HG02840 (cell line): Measurements from ENCODE around the gene TSGA10.
"Not testable (repeated sequence)": the region's sequence is repeated elsewhere in the genome, so short reads cannot be mapped to it uniquely, and the experiment has no call there.

Experiments used
- ATAC-seq: cut with Tn5 transposase; IDR thresholded peaks from one replicate; pipeline ENCODE4 v1.9.1; 2021; ENCODE audit warnings: mild to moderate bottlenecking, moderate library complexity, moderate number of reproducible peaks; ENCODE audit not compliant: unreplicated experiment, low FRiP score

Gene TSGA10

DNA sequence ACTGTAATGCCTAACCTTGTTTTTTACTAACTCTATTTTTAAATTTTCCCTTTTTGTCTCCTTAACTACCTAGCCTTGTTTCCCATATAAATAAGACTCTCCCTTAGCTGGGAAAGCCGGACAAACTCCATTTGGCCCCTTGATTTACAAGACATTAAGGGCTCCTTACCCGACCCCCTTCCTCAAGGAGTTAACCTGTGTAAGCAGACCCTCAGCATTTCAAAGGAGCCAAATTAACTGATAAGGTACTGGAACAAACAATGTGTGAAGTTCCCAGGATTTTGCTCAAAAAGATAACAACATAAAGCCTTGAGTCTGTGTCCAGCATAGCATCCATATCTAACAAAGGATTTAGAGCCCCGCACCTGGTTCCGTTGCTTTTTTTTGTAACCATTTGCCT lies 72.9 kb downstream of the TSGA10 start:
- ATAC-seq: no peak

DNA sequence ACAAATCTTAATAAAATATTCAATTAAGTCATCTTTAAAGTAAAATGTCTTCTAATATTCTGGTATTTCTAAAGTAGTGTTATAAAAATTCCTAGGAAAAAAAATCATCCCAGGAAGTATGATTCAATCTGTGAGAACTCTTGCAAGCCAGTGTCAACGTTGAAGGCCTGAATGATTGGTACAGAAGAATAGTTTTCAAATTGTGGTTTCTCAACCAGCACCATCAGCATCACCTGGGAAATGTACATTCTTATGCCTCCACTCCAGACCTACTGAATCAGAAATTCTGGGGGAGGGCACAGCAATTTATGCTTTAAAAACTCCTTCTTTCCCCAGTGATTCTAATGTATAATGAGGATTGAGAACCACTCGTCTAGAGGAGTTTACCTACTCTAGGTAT lies 75.5 kb downstream of the TSGA10 start:
- ATAC-seq: no peak

DNA sequence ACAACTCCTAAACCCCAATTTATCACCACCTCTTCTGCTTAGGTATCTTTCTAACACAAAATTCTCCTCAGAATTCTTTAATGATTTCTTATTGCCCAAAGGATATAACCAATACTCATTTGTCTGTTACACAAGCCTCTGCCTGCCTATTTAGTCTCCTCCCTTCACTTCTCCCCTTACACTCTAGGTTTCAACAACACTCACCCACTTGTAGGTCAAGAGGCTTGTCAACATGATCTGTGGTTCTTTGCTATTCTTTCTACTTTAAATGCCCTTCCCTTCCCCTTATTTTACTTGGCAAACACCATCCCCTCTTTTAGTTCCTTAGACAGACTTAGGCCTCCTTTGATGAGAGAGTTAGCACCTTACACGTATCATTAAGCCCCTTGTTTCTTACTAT lies 82.2 kb downstream of the TSGA10 start:
- ATAC-seq: no peak

DNA sequence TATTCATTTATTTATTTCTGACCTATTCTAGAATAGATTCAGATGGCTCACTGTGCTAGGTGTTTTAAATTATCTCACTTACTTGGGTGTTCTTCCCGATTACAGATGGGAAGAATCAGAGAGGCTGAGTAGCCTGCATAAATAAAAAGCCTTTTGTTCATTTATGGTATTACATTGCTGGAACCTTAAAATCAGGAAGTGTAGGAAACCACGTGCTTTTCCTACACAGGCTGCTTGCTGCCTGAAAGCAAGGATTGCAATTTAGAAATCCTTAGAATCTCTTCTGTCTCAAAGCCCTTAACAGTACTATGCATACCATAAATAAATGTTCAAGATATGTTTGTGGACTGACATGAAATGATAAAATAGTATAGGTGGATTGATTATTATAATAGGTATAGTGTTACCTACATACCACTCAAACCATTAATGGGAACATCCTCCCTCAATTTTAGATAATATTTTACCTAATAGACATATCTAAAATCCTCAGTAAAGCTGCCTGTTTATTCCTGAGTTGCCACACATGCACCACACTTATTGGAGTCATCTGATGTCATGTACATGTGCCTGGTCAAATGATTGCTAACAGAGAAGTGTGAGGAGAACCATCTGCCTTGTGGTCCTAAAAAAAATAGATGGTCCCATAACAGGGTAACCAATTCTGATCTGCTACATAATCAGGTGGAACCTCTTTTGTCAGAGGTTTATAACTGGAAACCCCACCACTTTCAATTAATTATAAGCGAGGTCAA lies 86.7 kb downstream of the TSGA10 start:
- ATAC-seq: no peak

DNA sequence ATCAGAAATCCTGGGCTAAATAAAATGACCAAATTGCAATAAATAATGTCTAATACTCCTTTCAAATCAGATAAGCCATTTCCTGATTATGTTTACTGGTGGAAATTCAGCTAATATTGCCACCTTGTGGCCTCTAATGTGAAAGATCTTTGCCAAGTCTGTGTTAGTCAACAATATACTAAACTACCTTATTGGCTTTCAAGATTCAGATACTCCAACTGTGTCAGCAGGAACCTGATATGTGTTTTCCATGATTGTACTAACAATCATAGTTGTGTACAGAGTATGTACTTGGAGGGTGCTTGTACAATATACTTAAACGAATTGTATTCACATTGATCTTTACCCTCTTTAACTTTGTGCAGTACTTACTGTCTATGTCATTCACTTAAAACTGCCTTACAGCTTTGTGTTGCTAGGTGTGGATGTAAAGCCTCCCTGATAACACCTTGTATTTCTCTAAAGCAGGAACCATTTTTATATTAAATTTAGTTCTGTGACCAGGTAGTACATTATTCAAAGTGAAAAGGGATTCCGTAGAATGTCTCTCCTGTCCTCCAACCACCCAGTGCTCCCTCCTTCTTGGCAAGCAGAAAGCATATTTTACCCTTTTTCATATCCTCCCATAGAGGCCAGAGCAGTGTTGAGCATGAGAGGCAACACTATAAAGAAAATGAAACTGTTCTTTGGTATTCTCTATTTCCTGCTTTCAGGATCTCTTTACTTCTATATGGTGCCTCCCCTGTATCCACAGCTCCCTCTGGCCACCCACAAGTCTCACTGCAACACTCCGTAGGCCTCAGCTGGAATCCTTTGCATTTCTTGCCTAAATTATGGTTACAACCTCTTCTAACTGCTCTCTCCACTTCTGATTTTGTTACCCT lies 88.4 kb downstream of the TSGA10 start:
- peak; percentile 78 for ATAC-seq

DNA sequence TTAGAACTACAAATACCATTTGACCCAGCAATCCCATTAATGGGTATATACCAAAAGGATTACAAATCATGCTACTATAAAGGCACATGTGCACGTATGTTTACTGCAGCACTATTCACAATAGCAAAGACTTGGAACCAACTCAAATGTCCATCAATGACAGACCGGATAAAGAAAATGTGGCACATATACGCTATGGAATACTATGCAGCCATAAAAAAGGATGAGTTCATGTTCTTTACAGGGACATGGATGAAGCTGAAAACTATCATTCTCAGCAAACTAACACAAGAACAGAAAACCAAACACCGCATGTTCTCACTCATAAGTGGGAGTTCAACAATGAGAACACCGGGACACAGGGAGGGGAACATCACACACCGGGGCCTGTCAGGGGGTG lies 105.6 kb downstream of the TSGA10 start:
- ATAC-seq: not testable (repeated sequence)

DNA sequence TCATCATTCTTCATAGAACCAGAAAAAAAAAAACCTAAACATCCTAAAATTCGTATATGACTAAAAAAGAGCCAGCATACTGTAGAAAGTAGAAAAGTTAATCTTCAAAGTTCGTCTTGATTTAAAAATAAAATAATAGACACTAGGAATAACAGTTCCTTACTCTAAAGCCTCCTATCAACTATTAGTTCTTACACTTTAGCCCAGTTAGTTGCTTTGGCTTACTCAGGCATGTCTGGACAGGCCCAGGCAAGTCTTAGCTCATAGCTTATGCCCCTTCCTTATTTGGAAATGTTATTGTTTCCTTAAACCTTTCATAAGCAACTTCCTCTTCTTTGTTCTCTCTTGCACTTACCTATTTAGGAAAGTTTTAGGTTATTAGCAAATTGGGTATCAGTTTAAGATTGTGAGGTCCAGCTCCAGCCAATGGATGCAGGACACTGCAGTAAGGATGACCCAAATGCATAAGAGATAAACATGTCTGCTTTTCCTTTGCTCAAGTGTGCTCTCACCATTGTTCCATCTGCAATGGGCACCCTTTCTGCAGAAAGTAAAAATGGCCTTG lies 113.9 kb downstream of the TSGA10 start:
- not testable (repeated sequence) for ATAC-seq

DNA sequence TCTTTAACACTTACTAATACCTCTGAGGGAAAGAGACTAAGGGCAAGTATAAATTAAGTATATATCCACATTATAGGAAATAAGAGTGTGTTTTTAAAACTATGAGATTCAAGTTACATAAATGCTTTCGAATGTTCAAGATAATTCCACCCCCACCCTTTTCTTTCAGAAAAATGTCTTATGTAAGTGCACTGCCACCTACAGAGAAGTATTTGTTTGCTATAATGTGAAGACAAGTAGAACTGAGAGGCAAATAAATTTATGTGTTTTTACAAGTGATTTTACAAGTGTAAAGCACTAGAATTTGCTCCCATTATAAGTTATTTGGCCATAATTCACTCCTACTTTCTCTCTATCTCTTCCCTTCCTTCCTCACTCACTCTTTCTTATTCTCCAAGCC lies 118.8 kb downstream of the TSGA10 start:
- no peak for ATAC-seq

DNA sequence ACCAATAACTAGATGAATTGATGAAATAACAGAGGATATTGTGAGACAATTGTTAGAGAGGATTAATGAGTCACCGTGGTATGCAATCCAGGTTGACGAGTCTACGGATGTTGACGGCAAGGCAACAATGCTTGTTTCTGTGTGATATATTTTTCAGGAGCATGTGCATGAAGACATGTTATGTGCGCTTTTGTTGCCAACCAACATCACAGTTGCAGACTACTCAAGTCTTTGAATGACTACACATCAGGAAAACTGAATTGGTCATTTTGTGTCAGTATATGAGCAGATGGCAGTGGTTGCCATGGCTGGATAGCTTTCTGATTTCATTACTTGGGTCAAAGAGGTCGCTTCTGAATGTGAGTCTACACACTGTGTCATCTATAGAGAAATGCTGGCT lies 122.0 kb downstream of the TSGA10 start:
- no peak for ATAC-seq

DNA sequence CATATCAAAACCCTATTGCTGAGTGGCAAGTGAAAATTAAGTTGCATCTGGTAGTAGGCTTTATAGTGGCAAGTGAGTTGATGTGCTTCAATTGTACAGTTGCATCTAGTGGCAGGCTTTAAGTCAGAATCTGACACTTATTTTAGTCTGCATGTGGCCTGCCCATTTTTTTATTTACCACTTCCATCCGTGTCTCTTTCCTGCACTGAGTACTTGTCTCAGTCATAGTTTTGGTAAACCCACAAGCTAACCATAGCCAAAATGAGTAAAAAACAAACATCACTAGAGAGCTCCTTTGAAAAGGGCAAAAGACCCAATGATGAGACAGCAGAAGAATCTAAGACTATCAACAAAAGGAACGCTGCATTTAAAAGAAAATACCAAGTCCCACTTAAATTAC lies 122.7 kb downstream of the TSGA10 start:
- no peak for ATAC-seq

DNA sequence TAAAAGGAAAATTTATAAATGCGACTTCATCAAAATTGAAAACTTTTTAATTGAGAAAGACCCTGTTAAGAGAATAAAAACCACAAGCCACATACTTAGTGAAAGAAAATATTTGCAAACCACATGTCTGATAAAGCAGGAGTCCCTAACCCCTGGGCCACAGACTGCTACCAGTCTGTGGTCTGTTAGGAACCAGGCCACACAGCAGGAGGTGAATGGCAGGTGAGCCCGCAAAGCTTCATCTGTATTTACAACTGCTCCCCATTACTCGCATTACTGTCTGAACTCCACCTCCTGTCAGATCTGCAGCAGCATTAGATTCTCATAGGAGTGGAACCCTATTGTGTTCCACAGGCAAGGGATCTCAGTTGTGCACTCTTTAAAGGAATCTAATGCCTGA lies 123.3 kb downstream of the TSGA10 start:
- no peak for ATAC-seq

DNA sequence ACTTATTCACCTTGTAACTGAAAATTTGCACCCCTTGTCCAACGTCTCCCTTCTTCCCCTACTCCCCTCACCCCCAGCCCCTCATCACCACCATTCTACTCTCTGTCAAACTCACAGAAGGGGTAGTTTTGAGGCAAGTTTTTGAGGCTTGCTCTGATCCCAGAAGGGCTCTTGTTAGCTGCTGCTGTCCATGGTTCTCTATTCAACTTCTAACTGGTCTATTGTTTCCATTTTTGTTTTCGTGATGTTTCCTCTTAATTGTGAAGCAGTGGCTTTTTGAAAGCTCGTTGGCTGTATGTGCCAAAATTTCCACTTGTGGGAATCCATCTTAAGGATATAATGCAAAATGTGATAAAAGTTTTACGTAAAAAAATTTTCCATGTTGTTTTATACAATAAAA lies 126.2 kb downstream of the TSGA10 start:
- no peak for ATAC-seq

DNA sequence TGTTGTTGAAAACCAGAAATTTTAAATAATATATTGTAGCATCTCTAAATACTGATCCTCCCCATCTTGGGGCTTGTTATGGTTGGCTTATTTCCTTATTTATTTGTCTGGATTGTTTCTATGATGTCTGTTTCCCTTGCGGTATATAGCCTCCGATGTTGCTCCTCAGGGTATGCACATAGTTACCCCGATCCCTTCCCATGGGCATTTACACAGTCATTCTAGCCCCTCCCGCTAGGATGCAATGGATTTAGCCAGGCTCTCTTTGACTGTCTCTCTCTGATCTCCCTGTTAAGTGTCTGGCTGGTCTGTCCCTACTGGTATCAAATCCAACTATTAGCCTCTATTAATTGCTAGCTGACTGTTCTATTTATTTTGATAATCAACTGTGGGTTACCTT lies 126.9 kb downstream of the TSGA10 start:
- ATAC-seq: no peak

DNA sequence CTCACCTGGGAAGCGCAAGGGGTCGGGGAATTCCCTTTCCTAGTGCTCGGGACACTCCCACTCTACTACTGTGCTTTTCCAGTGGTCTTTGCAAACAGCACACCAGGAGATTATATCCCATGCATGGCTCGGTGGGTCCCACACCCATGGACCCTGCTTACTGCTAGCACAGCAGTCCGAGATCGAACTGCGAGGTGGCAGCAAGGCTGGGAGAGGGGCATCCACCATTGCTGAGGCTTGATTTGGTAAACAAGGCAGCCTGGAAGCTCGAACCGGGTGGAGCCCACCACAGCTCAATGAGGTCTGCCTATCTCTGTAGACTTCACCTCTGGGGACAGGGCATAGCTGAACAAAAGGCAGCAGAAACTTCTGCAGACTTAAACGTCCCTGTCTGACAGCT lies 154.0 kb downstream of the TSGA10 start:
- no peak for ATAC-seq

DNA sequence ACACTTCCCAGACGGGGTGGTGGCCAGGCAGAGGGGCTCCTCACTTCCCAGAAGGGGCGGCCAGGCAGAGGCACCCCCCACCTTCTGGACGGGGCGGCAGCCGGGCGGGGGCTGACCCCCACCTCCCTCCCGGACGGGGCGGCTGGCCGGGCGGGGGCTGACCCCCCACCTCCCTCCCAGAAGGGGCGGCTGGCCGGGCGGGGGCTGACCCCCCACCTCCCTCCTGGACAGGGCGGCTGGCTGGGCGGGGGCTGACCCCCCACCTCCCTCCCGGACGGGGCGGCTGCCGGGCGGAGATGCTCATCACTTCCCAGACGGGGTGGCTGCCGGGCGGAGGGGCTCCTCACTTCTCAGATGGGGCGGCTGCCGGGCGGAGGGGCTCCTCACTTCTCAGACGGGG lies 166.0 kb downstream of the TSGA10 start:
- ATAC-seq: not testable (repeated sequence)

DNA sequence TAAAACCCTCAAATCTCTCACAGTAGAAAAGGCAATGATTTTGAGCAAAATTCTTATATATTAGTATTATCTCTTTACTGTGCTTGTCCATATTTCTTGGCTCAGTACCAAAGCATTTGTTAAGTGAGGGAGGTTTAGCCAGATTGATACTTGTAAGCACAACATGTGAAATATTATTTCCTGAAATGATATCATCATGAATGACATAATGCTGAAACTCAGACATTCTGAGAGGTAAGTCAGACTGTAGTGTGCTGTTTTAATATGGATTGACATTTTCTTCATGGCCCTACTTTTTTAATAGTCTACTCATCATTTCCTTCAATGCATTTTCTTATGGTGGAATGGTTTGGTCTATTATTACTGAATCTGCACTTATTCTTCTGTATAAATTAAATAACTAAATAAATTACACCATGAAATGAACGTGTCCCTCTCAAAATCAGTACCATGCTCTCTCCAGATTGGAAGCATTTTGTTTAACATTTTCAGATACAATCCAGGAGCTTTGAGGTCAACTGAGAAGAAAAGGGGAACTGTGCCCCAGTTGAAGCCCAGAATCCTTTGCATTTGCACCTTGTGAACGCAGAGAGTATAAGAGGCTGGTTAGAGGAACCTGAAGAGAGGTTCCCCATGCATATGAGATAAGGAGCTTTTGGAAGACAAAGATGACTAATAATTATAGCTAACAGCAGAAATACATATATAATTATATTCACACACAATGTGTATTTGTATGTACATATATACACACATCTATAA lies 168.7 kb downstream of the TSGA10 start:
- no peak for ATAC-seq

DNA sequence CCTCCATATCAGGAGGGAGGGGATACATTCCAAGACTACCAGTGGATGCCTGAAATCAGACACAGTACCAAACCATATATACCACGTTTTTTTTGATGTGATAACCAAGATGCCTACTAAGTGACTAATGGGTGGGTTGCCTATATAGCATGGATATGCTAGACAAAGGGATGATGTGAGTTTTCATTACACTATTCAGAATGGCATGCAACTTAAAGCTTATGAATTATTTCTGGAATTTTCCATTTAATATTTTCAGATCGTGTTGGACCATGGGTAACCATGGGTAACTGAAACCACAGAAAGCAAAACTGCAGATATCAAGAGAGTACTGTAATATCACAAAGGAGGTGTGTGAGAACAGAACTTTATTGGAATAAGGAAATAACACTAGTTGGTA lies 179.1 kb downstream of the TSGA10 start:
- ATAC-seq: no peak

DNA sequence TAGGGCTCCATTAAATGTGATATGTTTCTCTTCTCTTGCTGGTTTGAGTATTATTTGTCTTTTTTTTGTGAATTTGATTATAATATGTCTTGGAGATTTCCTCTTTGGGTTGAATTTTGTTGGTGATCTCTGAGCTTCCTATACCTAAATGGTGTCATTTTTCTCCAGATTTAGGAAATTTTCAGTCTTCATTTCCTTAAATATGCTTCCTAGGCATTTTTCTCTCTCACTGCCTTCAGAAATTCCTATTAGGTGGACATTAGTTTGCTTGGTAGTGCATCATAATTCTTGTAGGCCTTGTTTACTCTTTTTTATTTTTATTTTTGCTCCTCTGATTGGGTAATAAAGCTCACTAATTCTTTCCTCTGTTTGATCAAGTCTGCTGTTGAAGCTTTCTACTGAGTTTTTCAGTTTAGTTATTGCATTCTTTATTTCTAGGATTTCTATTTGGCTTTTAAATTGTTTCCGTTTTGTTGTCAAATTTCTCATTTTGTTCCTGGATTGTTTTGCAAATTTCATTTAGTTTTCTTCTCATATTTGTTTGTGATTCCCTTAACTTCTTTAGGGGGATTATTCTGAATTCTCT lies 182.1 kb downstream of the TSGA10 start:
- no peak for ATAC-seq

DNA sequence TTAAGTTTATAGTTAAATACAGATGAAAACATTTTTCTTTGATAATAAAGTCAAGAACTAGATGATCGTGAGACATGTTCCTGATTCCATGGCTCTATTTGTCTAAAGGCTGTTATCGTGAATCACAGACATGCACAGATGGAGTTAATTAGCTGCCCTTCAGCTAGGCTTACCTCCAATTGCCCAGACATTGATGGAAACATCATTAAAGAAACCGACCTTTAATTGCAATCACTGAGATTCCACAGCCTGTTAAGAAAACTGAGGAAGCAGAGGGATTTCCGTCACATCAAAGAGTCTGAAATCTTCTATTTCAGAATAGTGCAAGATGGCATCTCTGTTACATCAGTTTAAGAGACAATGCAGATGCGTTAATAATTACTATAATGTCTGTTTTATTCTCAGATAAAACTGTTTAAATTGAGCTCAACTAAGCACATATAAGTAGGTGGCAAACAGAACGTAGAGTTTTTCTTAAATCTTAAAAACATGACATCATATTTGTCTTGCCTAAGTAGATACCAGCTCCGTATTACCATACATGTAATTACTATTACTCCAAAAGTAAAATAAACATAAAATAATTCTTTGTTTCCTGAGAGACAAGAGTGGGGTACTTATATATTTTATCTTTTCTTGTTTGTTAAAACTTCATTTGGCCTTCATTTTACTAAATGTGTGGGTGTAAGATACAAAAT lies 194.8 kb downstream of the TSGA10 start:
- ATAC-seq: no peak

DNA sequence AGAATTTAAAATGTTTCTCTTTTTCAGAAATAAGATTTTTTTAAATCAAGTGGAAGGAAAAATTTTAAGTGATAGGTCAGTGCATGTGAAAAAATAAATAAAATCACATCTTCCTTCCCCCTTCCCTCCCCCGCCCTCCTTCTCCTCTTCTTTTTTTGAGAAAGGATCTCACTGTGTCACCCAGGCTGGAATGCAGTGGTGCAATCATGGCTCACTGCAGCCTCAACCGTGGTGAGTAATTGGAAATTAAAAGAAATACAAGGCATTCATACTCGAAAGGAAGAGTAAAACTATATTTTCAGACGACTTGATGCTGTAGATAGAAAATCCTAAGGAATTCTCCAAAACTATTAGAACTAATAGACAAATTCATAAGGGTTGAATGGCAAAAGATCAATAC lies 201.8 kb downstream of the TSGA10 start:
- ATAC-seq: no peak
